Calu3 (cell line): ENCODE results near the gene NT5DC4. TPM values are rescaled to one million over a fixed set of nuclear protein-coding genes. Genes with fewer than 3 reads are reported as not detected.

Experiments used
- BruUV-seq: library from RNA; stranded (reverse); fragments of 400-500 nt; replicated peaks from 2 replicates; lab custom pipeline; 2021; lab: Mats Ljungman, UMichigan
- CTCF ChIA-PET: fragments of 300-600 bp; sonication (Branson Sonifier 250); formaldehyde crosslinking; loops from one replicate; lab custom pipeline; 2022; ENCODE audit warnings: antibody characterized with exemption; lab: Charles Lee
- DNase-seq: peaks from one replicate; pipeline ENCODE4 v3.0.0; 2022
- H3K27ac Mint-ChIP-seq: one replicate; pipeline ENCODE4 v1.8.0; 2022; ENCODE audit warnings: mixed read lengths; ENCODE audit not compliant: unreplicated experiment
- H3K27me3 Mint-ChIP-seq: one replicate; pipeline ENCODE4 v1.8.0; 2022; ENCODE audit warnings: mixed read lengths; ENCODE audit not compliant: unreplicated experiment
- H3K36me3 Mint-ChIP-seq: one replicate; pipeline ENCODE4 v1.8.0; 2022; ENCODE audit warnings: mild to moderate bottlenecking, moderate library complexity, mixed read lengths; ENCODE audit not compliant: insufficient read depth, unreplicated experiment
- H3K4me1 Mint-ChIP-seq: one replicate; pipeline ENCODE4 v1.8.0; 2022; ENCODE audit warnings: mild to moderate bottlenecking, low read depth, mixed read lengths; ENCODE audit not compliant: unreplicated experiment
- H3K4me3 Mint-ChIP-seq: one replicate; pipeline ENCODE4 v1.8.0; 2022; ENCODE audit warnings: mild to moderate bottlenecking, low read depth, moderate library complexity, mixed read lengths; ENCODE audit not compliant: unreplicated experiment
- H3K9me3 Mint-ChIP-seq: one replicate; pipeline ENCODE4 v1.8.0; 2022; ENCODE audit warnings: low read depth, mixed read lengths; ENCODE audit not compliant: unreplicated experiment
- intact Hi-C: fragments of 100-400 bp; cut with micrococcal nuclease; formaldehyde crosslinking; loops from one replicate; pipeline ENCODE4 v1.10.0; 2022; ENCODE audit not compliant: unreplicated experiment
- total RNA-seq: library from RNA; stranded (reverse); gene quantifications from 2 replicates; pipeline ENCODE4 v1.2.3, GENCODE V29; 2022
- TF ChIP-seq, protein P1 (sequence below): fragments of 200-600 bp; IDR thresholded peaks from one replicate; pipeline ENCODE4 v1.8.0; 2022; ENCODE audit warnings: antibody characterized with exemption; ENCODE audit not compliant: unreplicated experiment

The NT5DC4 gene
- total RNA-seq, 1 experiment from 2014 or later, result 10.1 TPM

DNA sequence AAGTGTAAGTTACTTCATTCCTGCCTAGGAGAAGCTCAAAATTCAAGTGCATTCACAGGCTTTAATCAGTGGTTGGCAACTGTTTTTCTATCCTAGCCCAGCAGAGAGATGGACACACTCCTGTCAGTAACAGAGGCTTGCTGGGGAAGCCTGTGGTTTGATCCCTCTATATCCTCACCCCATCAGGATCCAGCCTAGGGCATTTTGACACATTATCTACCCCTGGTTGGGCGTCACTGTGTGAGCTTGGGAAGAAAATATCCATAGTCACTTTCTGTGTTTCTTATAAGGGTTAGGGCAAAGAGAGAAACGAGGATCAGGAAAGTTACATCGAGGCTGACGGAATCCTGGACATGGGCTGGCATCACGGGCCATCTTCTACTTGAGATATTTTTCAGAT is 10.0 kb downstream of the NT5DC4 start:
- Mint-ChIP-seq H3K4me3 (no peak overlapping the region), H3K9me3 (no peaks in the 10 kb centered on the region), H3K4me1 (peaks cover 38% of the 10 kb centered on the region), H3K27ac (no peak overlapping the region), H3K27me3 (no peaks in the 10 kb centered on the region), H3K36me3 (peaks cover 35% of the 10 kb centered on the region)
- TF ChIP-seq, protein P1, sequence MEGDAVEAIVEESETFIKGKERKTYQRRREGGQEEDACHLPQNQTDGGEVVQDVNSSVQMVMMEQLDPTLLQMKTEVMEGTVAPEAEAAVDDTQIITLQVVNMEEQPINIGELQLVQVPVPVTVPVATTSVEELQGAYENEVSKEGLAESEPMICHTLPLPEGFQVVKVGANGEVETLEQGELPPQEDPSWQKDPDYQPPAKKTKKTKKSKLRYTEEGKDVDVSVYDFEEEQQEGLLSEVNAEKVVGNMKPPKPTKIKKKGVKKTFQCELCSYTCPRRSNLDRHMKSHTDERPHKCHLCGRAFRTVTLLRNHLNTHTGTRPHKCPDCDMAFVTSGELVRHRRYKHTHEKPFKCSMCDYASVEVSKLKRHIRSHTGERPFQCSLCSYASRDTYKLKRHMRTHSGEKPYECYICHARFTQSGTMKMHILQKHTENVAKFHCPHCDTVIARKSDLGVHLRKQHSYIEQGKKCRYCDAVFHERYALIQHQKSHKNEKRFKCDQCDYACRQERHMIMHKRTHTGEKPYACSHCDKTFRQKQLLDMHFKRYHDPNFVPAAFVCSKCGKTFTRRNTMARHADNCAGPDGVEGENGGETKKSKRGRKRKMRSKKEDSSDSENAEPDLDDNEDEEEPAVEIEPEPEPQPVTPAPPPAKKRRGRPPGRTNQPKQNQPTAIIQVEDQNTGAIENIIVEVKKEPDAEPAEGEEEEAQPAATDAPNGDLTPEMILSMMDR, result no peak
- CTCF ChIA-PET, result interaction anchor here (0.7 kb wide), 2 partner anchors 135 to 698 kb away, joined by 6 to 7 read pairs; no protein-coding TSS in a partner anchor
- DNase-seq, result no peak
- intact Hi-C loops, result no loop called here
- no TSS peak for BruUV-seq

DNA sequence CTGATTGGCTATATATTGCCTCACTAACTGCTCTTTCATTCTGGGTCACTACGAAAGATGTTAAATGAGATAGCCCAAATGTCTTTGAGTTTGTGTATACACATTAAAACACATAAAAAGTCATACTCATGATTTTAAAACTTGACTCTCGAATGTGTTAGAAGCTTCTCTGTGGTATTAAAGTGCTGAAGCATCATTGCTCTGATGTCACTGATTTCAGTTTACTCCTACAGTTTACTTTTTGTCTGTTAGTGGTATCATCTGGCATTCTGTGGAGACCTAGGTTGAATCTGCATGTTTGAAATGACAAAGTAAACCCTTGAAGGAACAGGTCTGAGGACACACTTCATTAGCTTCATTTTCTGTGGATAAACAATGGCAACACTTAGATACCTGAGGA is 10.7 kb downstream of the NT5DC4 start:
- intact Hi-C loops, result no loop called here
- CTCF ChIA-PET, result no interaction called here
- DNase-seq, result no peak
- TF ChIP-seq, protein P1, result no peak
- no peaks in the 10 kb centered on the region for H3K27me3 Mint-ChIP-seq
- peaks cover 34% of the 10 kb centered on the region for H3K4me1 Mint-ChIP-seq
- H3K4me3 Mint-ChIP-seq, result no peak overlapping the region
- H3K36me3 Mint-ChIP-seq, result peaks cover 34% of the 10 kb centered on the region
- H3K9me3 Mint-ChIP-seq, result no peaks in the 10 kb centered on the region
- BruUV-seq, result no TSS peak
- H3K27ac Mint-ChIP-seq, result no peak overlapping the region

DNA sequence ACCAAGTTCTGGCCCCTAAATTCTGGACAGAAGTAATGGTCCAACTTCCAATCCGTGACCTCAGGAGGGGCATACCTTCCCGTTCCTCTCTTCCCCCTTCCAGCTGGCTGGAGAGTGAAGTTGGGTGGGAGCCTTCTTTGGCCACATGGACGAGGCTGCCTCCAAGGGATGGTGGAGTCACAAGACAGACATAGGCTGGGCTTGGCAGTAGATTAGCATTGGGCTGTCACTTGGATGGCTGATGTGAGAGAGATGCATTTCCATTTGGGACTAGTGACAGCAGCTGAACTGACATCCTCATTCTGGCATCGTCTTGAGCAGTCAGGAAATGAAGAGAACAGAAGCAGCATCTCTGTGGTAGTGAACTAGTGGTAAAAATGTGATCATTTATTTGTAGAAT is 12.6 kb downstream of the NT5DC4 start:
- Mint-ChIP-seq H3K4me3 (no peak overlapping the region), H3K36me3 (peaks cover 35% of the 10 kb centered on the region)

DNA sequence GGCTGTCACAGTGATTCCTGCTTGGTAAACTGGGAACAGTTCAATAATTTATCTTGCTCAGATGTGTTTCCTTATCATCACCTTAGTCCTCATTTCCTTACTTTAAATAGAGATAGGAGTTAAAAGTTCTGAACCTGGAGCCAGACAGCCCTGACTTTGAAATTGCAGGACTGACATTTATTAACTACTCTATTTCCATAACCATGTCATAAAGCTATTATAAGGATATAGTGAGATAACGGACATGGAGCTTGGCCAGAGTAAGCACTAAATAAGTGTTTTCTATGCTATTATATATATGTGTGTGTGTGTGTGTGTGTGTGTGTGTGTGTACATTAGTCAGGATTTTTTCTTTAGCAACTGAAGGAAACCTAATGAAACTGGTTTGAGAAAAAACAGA is 13.1 kb downstream of the NT5DC4 start:
- TF ChIP-seq, protein P1, result no peak
- Mint-ChIP-seq H3K27me3 (no peaks in the 10 kb centered on the region), H3K4me3 (no peak overlapping the region), H3K4me1 (peaks cover 10% of the 10 kb centered on the region), H3K27ac (no peak overlapping the region), H3K9me3 (no peaks in the 10 kb centered on the region), H3K36me3 (peaks cover 31% of the 10 kb centered on the region)
- DNase-seq, result no peak
- CTCF ChIA-PET, result interaction anchor here (0.6 kb wide), 1 partner anchor 15 kb away, joined by 3 read pairs; no protein-coding TSS in a partner anchor
- BruUV-seq, result no TSS peak
- intact Hi-C loops, result no loop called here

More for the DNA sequence above, 12.6 kb downstream of the NT5DC4 start:
- BruUV-seq, result no TSS peak
- intact Hi-C loops, result no loop called here
- TF ChIP-seq, protein P1, result no peak
- CTCF ChIA-PET, result no interaction called here
- Mint-ChIP-seq H3K27ac (no peak overlapping the region), H3K4me1 (peaks cover 14% of the 10 kb centered on the region), H3K9me3 (no peaks in the 10 kb centered on the region), H3K27me3 (no peaks in the 10 kb centered on the region)
- no peak for DNase-seq
